Stomach smooth muscle (tissue), 2 donors: Measurements from ENCODE around the gene FBXO17.

Experiments used
- H3K27ac ChIP-seq: one replicate; pipeline ENCODE4 v1.7.0; 2013; ENCODE audit warnings: mild to moderate bottlenecking, low read length, inconsistent platforms
- H3K27me3 ChIP-seq, 2 donors: one replicate each; pipeline ENCODE4 v1.7.0; 2013; ENCODE audit warnings: low read length in 2 of 2; ENCODE audit not compliant: insufficient read depth in 2 of 2, control insufficient read depth in 1 of 2
- H3K36me3 ChIP-seq, 2 donors: one replicate each; pipeline ENCODE4 v1.7.0; 2013; ENCODE audit warnings: low read length in 2 of 2; ENCODE audit not compliant: control insufficient read depth in 2 of 2, insufficient read depth in 2 of 2
- H3K4me1 ChIP-seq: one replicate; pipeline ENCODE4 v1.7.0; 2013; ENCODE audit warnings: low read length; ENCODE audit not compliant: control insufficient read depth, insufficient read depth
- H3K4me3 ChIP-seq, 2 donors: one replicate each; pipeline ENCODE4 v1.7.0; 2013; ENCODE audit warnings: low read length in 2 of 2
- H3K9ac ChIP-seq, 2 donors: one replicate each; pipeline ENCODE4 v1.7.0; 2013; ENCODE audit warnings: low read length in 2 of 2, mild to moderate bottlenecking in 1 of 2
- H3K9me3 ChIP-seq, 2 donors: one replicate each; pipeline ENCODE4 v1.7.0; 2013; ENCODE audit warnings: low read length in 2 of 2; ENCODE audit not compliant: control insufficient read depth in 2 of 2
- donor health status: healthy.
- donor health status: Pancreatic carcinoma.

The FBXO17 gene

DNA sequence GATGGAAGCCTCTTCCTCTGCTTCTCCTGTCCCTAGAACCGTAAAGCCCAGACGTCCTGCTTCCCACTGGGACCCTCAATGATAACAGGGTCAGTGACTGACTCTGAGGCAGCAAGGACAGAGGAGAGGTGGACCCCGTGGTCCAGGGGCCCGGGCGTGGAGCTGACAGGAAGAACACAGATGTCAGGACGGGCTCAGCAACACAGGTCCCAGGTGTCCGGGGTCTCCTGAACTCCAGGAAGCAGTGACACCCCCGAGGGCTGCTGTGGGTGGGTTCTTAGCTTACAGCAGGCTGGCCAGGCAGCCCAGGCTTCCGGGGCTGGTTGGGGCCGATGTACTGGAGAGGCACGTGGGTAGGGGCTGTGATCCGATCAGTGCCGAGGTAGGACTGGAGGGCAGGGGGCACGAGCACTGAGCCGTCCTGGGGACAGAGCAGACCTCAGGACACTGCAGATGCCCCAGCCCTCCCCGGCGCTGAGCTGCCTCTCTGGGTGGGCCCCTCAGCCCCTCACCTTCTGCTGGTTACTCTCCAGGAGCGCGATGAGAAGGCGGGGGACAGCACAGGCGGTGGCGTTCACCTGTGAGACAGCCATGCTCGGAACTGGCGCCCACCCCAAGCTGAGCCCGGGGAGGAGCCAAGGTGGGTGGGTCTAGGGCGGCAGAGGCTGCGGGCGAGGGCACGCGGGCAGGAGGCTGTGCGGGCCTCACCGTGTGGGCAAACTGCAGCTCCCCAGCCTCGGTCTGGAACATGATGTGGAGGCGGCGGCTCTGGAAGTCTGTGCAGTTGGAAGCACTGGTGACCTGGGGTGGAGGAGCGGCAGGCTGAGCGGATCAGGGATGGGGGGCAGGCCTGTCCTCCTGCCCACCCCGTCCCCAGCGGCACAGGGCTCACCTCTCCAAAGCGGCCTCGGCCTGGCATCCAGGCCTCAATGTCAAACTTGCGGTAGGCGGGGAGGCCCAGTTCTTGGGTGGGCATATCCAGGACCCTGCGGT, 59.9 kb downstream of the FBXO17 start:
- Histone ChIP-seq H3K9me3 (no peaks in the 10 kb centered on the region), H3K4me1 (no peaks in the 10 kb centered on the region), H3K27me3 (peaks cover 8 to 11% of the 10 kb centered on the region in 2 donors), H3K4me3 (no peak overlapping the region), H3K27ac (no peak overlapping the region), H3K9ac (no peak overlapping the region), H3K36me3 (no peaks in the 10 kb centered on the region)

DNA sequence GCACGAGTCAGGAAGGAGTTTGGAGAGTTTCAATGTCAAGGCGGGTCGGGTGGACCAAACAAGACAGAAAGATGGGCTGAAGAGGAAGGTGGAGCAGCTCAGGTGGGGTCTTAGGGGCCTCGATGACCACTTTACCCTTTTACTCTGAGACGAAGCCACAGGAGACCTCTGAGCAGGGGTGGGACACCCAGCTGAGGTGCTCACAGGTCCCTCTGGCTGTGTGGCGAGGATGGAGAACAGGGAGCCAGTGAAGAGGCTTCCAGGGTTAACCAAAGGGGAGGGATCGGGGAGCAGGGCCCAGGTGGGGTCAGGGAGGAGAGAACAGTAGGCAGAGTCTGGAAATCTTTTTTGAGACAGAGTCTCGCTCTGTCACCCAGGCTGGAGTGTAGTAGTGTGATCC, 61.6 kb downstream of the FBXO17 start:
- Histone ChIP-seq H3K27ac (no peak overlapping the region), H3K27me3 (peaks cover 8 to 13% of the 10 kb centered on the region in 2 donors), H3K9ac (no peak overlapping the region), H3K9me3 (no peaks in the 10 kb centered on the region), H3K4me3 (no peak overlapping the region), H3K36me3 (peaks cover 1 to 3% of the 10 kb centered on the region in 2 donors), H3K4me1 (no peaks in the 10 kb centered on the region)

DNA sequence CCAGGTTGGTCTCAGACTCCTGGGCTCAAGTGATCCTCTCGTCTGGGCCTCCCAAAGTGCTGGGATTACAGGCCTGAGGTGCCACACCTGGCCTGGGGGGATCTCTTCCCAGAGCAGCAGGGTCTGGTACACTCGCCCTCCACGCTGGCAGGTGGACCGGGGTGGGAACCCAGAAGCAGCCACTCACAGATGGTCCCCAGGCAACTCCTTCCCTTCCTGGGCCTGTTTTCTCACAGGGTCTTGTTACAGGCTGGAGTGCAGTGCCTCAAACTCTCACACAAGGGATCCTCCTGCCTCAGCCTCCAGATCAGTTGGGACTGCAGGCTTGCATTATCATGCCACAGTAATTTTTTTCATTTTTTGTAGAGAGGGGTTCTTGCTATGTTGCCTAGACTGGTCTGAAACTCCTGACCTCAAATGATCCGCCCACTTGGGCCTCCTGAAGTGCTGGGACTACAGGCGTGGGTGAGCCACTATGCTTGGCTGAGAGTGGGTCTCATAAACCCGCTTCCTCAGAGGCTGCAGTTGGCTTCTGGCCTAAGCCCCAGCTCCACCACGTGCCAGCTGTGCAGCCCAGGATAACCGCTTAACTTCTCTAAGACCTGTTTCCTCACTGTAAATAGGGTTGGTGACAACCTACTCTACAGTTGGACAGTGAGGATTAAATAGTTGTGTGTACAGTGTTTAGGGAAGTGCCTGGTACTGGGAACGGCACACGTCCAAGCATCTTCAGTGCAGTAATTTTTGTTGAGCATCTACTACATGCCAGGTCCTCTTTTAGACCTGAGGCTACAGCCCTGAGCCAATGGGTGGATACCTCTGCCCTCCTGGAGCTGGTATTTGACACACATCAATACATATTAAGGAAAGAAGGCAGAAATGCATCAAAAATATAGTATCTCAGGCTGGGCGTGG, 62.7 kb downstream of the FBXO17 start:
- Histone ChIP-seq H3K27me3 (peaks cover 8 to 13% of the 10 kb centered on the region in 2 donors), H3K9ac (no peak overlapping the region), H3K27ac (no peak overlapping the region), H3K36me3 (peaks cover 3% of the 10 kb centered on the region in 2 donors), H3K4me3 (no peak overlapping the region), H3K9me3 (no peaks in the 10 kb centered on the region), H3K4me1 (no peaks in the 10 kb centered on the region)

DNA sequence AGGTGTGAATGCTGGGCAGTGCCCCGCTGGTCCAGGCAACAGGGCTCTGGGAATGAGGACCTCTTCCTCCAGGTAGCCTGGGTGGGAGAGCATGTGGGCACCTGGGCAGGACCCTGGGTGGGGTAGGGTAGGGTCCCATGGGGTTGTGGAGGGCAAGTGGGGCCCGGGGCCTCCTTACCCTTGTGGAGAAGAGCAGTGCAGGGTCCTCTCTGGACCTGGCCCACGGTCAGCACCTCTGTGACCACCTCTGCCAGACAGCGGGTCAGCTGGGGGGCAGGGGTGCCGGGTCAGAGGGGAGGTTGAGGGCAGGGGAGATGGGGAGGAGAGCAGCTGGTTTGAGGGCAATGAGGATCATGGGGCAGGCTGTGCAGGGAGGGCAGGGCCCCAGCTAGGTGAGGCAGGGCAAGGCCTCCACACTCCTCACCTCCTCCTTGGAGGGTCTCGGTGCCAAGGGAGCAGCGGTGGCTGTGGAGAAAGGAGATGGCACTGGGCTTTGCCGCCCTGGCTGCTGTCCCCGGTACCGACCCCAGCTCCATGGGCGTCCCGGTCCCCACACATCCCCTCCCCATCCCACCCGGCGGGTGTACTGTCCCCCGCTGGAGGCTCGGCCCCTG, 64.0 kb downstream of the FBXO17 start:
- Histone ChIP-seq H3K36me3 (peaks cover 6 to 8% of the 10 kb centered on the region in 2 donors), H3K4me1 (no peaks in the 10 kb centered on the region), H3K27me3 (peaks cover 8 to 13% of the 10 kb centered on the region in 2 donors), H3K9ac (no peak overlapping the region), H3K9me3 (no peaks in the 10 kb centered on the region), H3K27ac (no peak overlapping the region), H3K4me3 (no peak overlapping the region)

DNA sequence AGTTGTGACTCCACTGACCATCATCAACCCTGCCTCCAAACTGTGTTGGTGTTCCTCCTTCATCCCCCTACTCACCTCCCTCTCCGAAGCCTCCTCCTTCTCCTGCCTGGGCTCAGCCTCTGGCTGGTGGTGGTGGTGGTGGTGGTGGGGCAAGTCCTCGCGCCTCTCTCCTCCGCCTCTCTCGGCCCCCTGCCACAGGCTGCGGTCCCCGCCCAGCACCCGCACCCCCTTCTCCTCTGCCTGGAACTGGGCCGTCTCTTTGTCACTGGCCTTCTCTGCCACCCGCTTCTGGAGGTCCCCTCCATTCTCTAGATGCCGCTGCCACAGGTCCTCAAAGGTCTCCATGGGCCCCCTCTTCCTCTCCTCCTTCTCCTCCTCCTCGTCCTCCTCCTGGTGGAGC, 65.1 kb downstream of the FBXO17 start:
- no peak overlapping the region for H3K27ac ChIP-seq
- H3K36me3 ChIP-seq: peaks cover 6 to 8% of the 10 kb centered on the region in 2 donors
- no peaks in the 10 kb centered on the region for H3K9me3 ChIP-seq
- H3K4me1 ChIP-seq: no peaks in the 10 kb centered on the region
- no peak overlapping the region for H3K9ac ChIP-seq
- peaks cover 8 to 13% of the 10 kb centered on the region in 2 donors for H3K27me3 ChIP-seq
- H3K4me3 ChIP-seq: no peak overlapping the region

DNA sequence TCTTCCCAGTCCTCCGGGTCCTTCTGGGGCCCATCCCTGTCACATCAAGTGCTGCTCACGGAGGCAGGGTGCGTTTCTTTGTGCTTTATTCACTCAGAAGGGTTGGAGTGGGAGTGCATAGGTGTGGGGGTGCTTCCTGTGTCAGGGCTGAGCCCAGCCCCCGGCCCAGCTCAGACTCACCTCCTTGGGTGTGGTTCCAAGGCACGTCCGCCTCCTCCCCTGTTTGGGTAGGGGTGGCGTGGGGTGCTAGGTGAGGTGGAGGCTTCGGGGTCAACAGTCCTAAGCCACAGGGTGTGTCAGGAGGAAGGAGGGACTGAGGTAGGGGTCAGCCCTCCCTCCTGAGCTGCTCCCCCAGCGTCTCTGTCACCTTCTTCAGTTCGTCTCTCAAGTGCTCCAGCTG, 66.6 kb downstream of the FBXO17 start:
- Histone ChIP-seq H3K4me1 (no peaks in the 10 kb centered on the region), H3K27ac (no peak overlapping the region), H3K9ac (no peak overlapping the region), H3K27me3 (peaks cover 8 to 13% of the 10 kb centered on the region in 2 donors), H3K4me3 (no peak overlapping the region), H3K36me3 (peaks cover 12 to 13% of the 10 kb centered on the region in 2 donors), H3K9me3 (no peaks in the 10 kb centered on the region)

DNA sequence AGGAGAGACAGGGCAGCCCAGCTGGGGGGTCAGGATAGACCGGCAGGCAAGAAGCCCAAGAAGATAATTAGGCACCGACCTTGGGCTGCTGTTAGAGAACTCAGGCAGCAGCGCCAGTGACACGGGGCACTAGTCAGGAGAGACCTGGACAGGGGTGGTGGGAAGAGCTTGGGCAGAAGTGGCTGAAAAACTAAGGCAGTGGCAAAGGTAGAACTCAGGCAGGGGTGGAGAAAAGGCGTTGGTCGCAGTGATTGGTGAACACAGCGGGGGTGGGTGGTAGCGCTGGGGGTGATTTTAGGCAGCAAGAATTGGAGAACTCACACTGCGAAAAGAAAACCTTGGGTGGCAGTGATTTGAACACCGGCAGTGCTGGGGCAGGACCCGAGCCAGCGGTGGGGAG, 67.9 kb downstream of the FBXO17 start:
- Histone ChIP-seq H3K4me1 (no peaks in the 10 kb centered on the region), H3K4me3 (no peak overlapping the region), H3K9ac (no peak overlapping the region), H3K36me3 (peaks cover 12 to 13% of the 10 kb centered on the region in 2 donors), H3K9me3 (no peaks in the 10 kb centered on the region), H3K27ac (no peak overlapping the region), H3K27me3 (peaks cover 8 to 12% of the 10 kb centered on the region in 2 donors)

DNA sequence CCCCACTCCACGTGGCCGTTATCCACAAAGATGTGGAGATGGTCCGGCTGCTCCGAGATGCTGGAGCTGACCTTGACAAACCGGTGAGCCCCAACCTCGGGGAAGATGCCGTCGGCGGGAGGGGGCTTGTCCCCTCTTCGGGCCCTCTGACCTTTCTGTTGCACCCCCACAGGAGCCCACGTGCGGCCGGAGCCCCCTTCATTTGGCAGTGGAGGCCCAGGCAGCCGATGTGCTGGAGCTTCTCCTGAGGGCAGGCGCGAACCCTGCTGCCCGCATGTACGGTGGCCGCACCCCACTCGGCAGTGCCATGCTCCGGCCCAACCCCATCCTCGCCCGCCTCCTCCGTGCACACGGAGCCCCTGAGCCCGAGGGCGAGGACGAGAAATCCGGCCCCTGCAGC, 68.3 kb downstream of the FBXO17 start:
- H3K27me3 ChIP-seq: peaks cover 8 to 9% of the 10 kb centered on the region in 2 donors
- no peak overlapping the region for H3K4me3 ChIP-seq
- no peaks in the 10 kb centered on the region for H3K4me1 ChIP-seq
- no peaks in the 10 kb centered on the region for H3K9me3 ChIP-seq
- H3K36me3 ChIP-seq: peaks cover 12 to 13% of the 10 kb centered on the region in 2 donors
- H3K9ac ChIP-seq: no peak overlapping the region
- H3K27ac ChIP-seq: no peak overlapping the region

DNA sequence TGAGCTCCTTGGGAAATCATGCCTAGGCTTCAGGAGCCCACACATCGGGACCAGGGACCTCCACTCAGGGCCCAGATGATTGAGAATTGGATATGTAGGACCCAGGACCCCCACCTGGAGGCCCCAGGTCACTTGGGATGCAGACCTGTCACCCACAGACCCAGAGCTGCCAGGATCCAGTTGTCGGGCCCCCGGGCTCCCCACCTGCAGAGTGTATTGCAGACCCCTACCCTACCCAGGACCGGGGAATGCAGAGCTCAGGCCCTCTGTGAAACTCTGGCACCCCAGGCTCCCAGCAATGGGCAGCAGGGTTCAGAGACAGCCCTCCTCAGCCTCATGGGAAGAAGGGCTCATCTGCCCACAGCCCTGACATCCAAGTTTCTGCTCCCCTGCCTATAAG, 69.9 kb downstream of the FBXO17 start:
- H3K36me3 ChIP-seq: peaks cover 12 to 13% of the 10 kb centered on the region in 2 donors
- H3K9me3 ChIP-seq: no peaks in the 10 kb centered on the region
- no peak overlapping the region for H3K27ac ChIP-seq
- H3K27me3 ChIP-seq: peaks cover 0 to 2% of the 10 kb centered on the region in 2 donors
- no peak overlapping the region for H3K9ac ChIP-seq
- H3K4me3 ChIP-seq: no peak overlapping the region
- H3K4me1 ChIP-seq: no peaks in the 10 kb centered on the region
